GM12878 (cell line): ENCODE data around the gene RXYLT1. TPM values are rescaled to one million over a fixed set of nuclear protein-coding genes. Genes with fewer than 3 reads are reported as not detected.

Experiments
- GABPA ChIP-seq: IDR thresholded peaks from 2 replicates; pipeline ENCODE4 v1.6.1; 2014; ENCODE audit warnings: antibody characterized with exemption, low read depth, mild to moderate bottlenecking, inconsistent platforms
- RAD21 ChIP-seq: IDR thresholded peaks from 2 replicates; pipeline ENCODE4 v1.6.1; 2011; ENCODE audit warnings: mild to moderate bottlenecking, low read depth, low read length, moderate library complexity; ENCODE audit not compliant: insufficient read depth
- REST ChIP-seq: IDR thresholded peaks from 2 replicates; pipeline ENCODE4 v1.6.1; 2012; ENCODE audit warnings: mild to moderate bottlenecking, low read depth, low read length
- SKIL ChIP-seq: fragments of 450-650 bp; IDR thresholded peaks from 2 replicates; pipeline ENCODE4 v1.6.1; 2017; ENCODE audit warnings: mild to moderate bottlenecking, low read depth, inconsistent platforms; ENCODE audit not compliant: poor library complexity, severe bottlenecking
- SPI1 ChIP-seq: IDR thresholded peaks from 2 replicates; pipeline ENCODE4 v1.6.1; 2011; ENCODE audit warnings: low read depth, mild to moderate bottlenecking, low read length, moderate library complexity, borderline replicate concordance; ENCODE audit not compliant: insufficient read depth
- STAT3 ChIP-seq: IDR thresholded peaks from 2 replicates; pipeline ENCODE4 v1.6.1; 2011; ENCODE audit warnings: low read depth, low read length, improper control_type of control experiment
- TCF12 ChIP-seq: IDR thresholded peaks from 2 replicates; pipeline ENCODE4 v1.6.1; 2011; ENCODE audit warnings: low read depth, mild to moderate bottlenecking, low read length
- YY1 ChIP-seq: IDR thresholded peaks from 2 replicates; pipeline ENCODE4 v1.6.1; 2011; ENCODE audit warnings: low read depth, mild to moderate bottlenecking, low read length
- ZBTB4 ChIP-seq: fragments of 450-650 bp; formaldehyde crosslinking; IDR thresholded peaks from 2 replicates; pipeline ENCODE4 v1.4.0; 2022; ENCODE audit warnings: mild to moderate bottlenecking, moderate library complexity
- polyA plus RNA-seq, 11 experiments: library from polyadenylated mRNA; depleted of rRNA in 4 of 11; unstranded in 6 of 11; stranded (reverse) in 5 of 11; fragments of >200 nt; fragmentation: Nextera tagmentation in 4 of 11; fragmentation: Illumina TruSeq in 1 of 11; extraction: Ambion mirVana in 4 of 11; extraction: Trizol in 1 of 11; gene quantifications; 1 replicate in 1 of 11; 2 replicates in 10 of 11; pipeline versions ENCODE4 v1.2.1 to v1.2.3, GENCODE V29; 2011 to 2016; ENCODE audit warnings: inconsistent platforms in 2 of 11, missing spikeins in 2 of 11, low read depth in 1 of 11
- total RNA-seq, 4 experiments: library from RNA; depleted of rRNA in 3 of 4; stranded (reverse); fragments of >200 nt in 3 of 4; fragmentation: Illumina TruSeq in 1 of 4; extraction: Trizol in 1 of 4; gene quantifications; 2 replicates each; pipeline versions ENCODE4 v1.2.1 to v1.2.3, GENCODE V29; 2013 to 2021

RXYLT1 gene
- total and polyA plus RNA-seq, 10 of the 15 experiments (the other 5 are each of a cell fraction or from before 2014, with no cell fraction given) = 10.4 to 33.8 (median 21.5) TPM

GRCh38 chr12:63802012-63802608, 22.4 kb downstream of the RXYLT1 start (continued):
- TF ChIP-seq REST (no peak), GABPA (no peak), STAT3 (no peak), RAD21 (peak; percentile 69), ZBTB4 (CRISPR knock-in tag) (no peak), YY1 (no peak), SPI1 (no peak), SKIL (no peak), TCF12 (no peak)
